Activated naive CD4-positive, alpha-beta T cell treated with anti-CD3 and anti-CD28 coated beads, Interleukin-2, amount 50 U/mL, for 72 hours (primary cell): ENCODE results near the gene POU1F1. TPM values are rescaled to one million over a fixed set of nuclear protein-coding genes. Genes with fewer than 3 reads are reported as not detected.
"Not testable (repeated sequence)": the region's sequence is repeated elsewhere in the genome, so short reads cannot be mapped to it uniquely, and the experiment has no call there.

Experiments
- ATAC-seq, 2 donors: fragments of 150-1000 bp; cut with Tn5 transposase; 2 replicates each; pipeline ENCODE4 v1.10.0; 2021; ENCODE audit warnings: mild to moderate bottlenecking in 2 of 2, moderate library complexity in 2 of 2
- DNase-seq, 2 donors: peaks; one replicate each; pipeline ENCODE4 v3.0.0; 2021 to 2022; ENCODE audit warnings: low spot score in 2 of 2
- H3K27ac Mint-ChIP-seq, 2 donors: one replicate each; pipeline ENCODE4 v1.8.0; 2022; ENCODE audit warnings: mild to moderate bottlenecking in 2 of 2, mixed read lengths in 2 of 2
- H3K36me3 Mint-ChIP-seq, 2 donors: one replicate each; pipeline ENCODE4 v1.8.0; 2022; ENCODE audit warnings: mixed read lengths in 2 of 2
- H3K9me3 Mint-ChIP-seq, 2 donors: one replicate each; pipeline ENCODE4 v1.8.0; 2022; ENCODE audit warnings: mixed read lengths in 2 of 2
- total RNA-seq, 2 donors: library from RNA; stranded (reverse); gene quantifications; one replicate each; pipeline ENCODE4 v1.2.3, GENCODE V29; 2022

POU1F1 gene
- total RNA-seq, 2 donors from 2014 or later: not detected

DNA sequence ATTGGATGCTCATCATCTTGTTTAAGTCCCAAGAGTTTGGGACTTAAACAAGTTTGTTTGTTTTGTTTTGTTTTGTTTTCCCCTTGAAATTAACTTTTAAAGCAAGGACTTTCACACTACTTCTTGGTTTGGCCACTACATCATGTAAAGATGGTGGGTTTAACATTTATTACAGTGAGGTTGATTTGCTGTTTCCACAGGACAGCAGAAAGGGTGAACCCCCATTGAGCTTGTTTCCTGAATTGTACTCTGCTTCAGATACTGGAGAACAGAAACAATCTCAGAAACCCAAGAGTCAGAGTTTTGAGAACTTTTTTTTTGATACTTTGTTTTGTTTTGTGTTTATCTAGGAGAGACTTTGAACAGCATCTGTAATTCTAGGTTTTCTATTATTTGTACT lies 6.7 kb downstream of the POU1F1 start:
- Mint-ChIP-seq H3K9me3 (no peaks in the 10 kb centered on the region), H3K36me3 (no peaks in the 10 kb centered on the region), H3K27ac (no peak overlapping the region)
- ATAC-seq (no peak), DNase-seq (no peak)

DNA sequence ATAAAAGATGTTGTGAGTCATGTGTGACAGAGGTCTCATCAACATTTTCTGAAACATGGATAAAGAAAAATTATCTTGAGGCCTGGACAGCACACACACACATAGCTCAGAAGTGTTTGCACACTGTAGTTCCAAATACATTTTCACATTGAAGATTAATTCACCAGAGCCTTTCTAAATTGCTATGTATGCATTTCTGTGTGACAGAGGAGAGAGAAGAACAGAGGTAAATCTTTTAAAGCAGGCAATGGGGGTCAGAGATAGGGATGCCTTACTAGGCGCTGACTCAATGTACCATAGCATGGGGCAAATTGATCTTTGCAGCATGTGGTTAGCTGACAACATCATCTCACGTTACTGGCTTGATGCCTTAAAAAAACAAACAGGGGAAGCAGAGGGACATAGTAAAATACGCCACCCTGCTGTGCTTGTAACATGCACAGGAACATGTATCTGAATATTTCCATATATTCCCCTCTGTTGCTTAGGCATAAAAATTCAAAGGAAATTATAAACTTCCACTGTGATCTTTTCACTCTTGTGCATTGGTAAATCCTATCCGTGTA lies 7.7 kb downstream of the POU1F1 start:
- peak in 1 of 2 donors; percentile 34 for ATAC-seq
- H3K9me3 Mint-ChIP-seq: no peaks in the 10 kb centered on the region

DNA sequence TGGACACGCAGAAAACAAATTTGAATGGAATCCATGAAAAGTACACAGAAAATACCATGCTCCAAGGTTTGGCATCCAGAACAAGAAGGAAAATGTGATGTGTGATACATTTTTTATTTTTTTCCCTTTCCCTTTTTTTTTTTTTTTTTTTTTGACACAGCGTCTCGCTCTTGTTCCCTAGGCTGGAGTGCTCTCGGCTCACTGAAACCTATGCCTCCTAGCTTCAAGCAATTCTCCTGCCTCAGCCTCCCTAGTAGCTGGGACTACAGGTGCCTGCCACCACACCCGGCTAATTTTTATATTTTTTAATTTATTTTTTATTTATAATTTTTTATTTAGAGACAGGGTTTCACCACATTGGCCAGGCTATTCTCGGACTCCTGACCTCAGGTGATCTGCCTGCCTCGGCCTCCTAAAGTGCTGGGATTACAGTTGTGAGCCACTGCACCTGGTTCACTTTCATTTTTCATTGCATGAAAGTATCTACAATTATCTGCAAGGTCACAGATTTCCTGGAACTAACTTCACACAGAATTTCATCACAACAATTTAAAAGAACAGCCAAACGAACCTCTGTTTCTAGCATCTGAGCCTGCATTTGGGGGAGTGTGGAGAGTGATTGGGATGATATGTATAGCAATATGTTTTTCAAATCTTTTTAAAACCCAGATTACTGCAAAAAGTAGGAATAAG lies 8.3 kb downstream of the POU1F1 start:
- Mint-ChIP-seq H3K9me3 (no peaks in the 10 kb centered on the region), H3K36me3 (no peaks in the 10 kb centered on the region), H3K27ac (no peak overlapping the region)
- DNase-seq (no peak), ATAC-seq (peak in 1 of 2 donors; percentile 22)

More for the DNA sequence above, 7.7 kb downstream of the POU1F1 start:
- DNase-seq: no peak
- Mint-ChIP-seq H3K27ac (no peak overlapping the region), H3K36me3 (no peaks in the 10 kb centered on the region)

DNA sequence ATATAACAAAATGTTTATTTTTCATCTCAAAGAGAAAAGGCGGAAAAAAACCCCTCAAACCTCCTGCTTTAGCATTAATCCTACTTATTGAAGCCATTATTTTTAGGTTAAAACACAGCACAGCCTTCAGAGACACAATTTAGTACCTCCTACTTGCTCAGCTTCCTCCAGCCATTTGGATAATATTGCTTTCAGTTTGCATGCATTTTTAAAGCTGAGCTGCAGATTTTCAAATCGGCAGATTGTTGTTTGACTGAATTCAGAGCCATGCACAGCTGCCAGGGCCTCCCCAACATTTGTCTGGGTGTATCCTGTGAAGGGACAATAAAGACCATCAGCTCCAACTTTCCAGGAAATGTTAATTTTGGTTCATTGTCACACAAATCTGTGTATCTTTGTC lies 14.5 kb downstream of the POU1F1 start:
- ATAC-seq (no peak), DNase-seq (no peak)
- no peaks in the 10 kb centered on the region for H3K36me3 Mint-ChIP-seq
- no peak overlapping the region for H3K27ac Mint-ChIP-seq
- no peaks in the 10 kb centered on the region for H3K9me3 Mint-ChIP-seq

DNA sequence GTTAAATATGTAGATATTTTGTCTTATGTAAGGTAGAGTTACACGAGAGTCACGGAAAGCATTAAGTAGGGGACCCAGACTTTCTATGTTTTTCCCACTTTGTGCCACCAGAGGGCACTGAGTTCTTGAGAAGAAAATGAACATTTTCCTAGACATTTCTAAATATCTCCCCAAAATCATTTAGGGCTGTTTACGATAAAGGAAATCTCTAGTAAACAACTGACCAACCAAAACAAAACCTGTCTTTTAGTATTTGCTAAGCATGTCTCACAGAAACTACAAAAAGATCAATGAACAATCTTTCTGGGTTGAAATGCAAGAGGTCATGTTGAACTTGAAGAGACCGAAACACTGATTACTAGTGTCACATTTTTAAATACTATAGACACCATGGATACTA lies 16.1 kb downstream of the POU1F1 start:
- no peaks in the 10 kb centered on the region for H3K36me3 Mint-ChIP-seq

DNA sequence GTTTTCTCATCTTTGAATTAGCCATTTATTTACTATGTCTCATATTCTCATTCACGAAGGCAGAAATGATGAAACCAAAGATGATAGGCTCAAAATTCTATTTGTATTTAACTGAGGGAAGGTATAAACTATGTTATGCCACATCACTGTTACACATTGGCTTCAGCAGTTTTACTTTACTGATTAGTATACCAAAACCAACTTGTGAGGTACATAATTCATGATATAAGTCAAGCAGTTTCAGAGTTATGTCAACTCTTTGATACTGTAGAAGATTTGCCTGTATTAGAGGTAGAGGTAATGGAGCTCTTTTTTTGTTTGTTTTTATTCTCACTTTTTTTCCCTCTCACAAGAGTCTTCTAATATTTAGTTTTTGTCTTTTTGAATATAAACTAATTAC lies 26.4 kb downstream of the POU1F1 start:
- no peaks in the 10 kb centered on the region for H3K36me3 Mint-ChIP-seq
- ATAC-seq (peak in 1 of 2 donors; percentile 65), DNase-seq (no peak)
- H3K9me3 Mint-ChIP-seq: no peaks in the 10 kb centered on the region
- H3K27ac Mint-ChIP-seq: no peak overlapping the region

More for the DNA sequence above, 16.1 kb downstream of the POU1F1 start:
- H3K9me3 Mint-ChIP-seq: no peaks in the 10 kb centered on the region
- no peak overlapping the region for H3K27ac Mint-ChIP-seq
- ATAC-seq (peak in 1 of 2 donors; percentile 34), DNase-seq (peak in 1 of 2 donors; percentile 52)

DNA sequence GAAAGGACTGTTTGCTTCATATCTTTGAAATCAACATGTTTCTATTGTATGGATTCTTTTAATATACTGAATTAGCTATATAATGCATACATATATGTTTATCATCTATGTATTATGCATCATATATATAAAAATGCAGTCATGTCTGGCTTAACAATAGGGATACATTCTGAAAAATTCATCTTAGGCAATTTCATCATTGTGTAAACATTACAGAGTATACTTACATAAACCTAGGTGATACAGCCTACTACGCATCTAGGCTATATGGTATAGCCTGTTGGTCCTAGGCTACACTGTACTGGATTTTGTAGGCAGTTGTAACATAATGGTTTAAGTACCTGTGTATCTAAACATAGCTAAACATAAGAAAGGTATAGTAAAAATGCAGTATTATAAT lies 27.6 kb downstream of the POU1F1 start:
- no peak for DNase-seq
- ATAC-seq: no peak
- Mint-ChIP-seq H3K9me3 (no peaks in the 10 kb centered on the region), H3K36me3 (no peaks in the 10 kb centered on the region), H3K27ac (no peak overlapping the region)

DNA sequence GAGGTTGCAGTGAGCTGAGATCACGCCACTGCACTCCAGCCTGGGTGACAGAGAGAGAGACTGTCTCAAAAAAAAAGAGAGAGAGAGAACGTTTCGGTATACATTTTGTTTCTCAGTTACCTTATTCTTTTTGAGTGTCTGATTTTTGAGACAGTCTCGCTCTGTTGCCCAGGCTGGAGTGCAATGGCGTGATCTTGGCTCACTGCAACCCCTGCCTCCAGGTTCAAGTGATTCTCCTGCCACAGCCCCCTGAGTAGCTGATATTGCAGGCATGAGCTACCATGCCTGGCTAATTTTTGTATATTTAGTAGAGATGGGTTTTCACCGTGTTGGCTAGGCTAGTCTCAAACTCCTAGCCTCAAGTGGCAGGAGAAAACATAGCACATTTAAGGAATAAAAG lies 28.2 kb downstream of the POU1F1 start:
- not testable (repeated sequence) for DNase-seq, ATAC-seq, H3K9me3 Mint-ChIP-seq, H3K27ac Mint-ChIP-seq, H3K36me3 Mint-ChIP-seq

DNA sequence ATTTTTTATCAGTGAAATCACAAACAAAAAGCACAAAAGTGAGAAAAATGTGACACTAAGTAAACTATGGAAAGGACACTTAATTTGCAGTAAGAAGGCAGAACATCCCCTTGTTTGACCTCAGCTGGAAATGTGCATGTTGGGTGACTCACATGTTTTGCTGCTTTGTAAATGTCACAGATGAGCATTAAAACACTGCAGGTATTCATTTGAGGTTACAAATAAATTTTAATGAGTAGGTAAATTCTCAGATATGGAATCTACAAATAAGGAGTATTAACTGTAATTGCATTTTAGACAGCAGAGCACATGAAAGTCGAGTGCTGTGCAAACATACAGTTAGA lies 29.0 kb downstream of the POU1F1 start:
- ATAC-seq: peak in 1 of 2 donors; percentile 44
- Mint-ChIP-seq H3K27ac (no peak overlapping the region), H3K9me3 (no peaks in the 10 kb centered on the region), H3K36me3 (no peaks in the 10 kb centered on the region)
- no peak for DNase-seq

DNA sequence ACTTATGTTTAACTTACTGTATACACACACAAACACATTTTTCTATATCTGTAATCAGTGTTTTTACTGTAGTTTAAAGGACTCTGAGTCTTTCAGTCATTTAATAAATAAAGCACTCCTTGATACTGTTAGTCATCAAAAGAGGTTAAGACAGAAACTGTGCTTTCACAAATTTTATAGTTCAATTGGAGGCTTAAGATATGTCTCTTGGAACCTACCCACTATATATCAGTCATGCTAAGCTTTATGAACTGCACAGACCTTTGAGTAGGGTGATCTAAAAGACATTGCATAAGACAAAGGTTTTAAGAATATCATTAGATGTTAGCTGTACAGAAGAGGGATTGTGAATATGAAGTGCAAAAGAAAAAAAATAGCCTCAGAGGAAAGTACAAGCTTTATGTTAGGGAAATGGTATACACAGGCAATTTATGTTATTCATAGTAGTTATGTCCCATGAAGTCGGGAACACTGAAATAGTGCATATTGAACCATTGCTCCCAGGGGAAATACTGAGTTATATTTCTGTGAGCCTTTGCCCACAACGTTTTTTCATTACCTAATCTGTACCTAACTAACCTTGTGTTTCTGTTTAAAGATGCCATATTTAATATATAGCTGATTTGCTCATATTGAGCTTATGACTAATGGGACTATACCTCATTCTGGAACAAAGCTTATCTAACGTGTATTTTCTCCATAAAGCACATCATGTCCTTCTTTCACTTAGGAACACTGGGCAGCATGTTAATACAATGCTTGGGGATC lies 29.5 kb downstream of the POU1F1 start:
- DNase-seq (no peak), ATAC-seq (peak; percentile 11 to 78)
- H3K9me3 Mint-ChIP-seq: no peaks in the 10 kb centered on the region
- peak overlapping the region in 1 of 2 donors; percentile 23 for H3K27ac Mint-ChIP-seq
- H3K36me3 Mint-ChIP-seq: no peaks in the 10 kb centered on the region

DNA sequence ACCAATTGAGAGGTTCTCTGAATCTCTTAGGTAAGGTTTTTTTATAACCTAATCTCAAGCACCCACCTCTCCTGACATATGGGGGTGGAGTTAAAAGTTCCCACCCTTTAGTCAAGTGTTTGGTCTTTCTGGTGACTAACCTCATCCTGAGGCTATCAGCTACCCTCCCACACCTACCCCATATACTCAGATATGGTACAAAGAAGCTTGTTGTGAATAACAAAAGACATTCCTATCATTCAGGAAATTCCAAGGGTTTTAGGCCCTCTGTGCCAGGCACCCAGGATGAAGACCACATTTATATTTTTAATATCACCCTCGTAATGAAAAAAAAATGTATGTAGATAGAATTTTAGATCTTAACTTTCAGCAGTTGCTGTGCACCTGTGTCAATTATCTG lies 40.3 kb downstream of the POU1F1 start:
- ATAC-seq (no peak), DNase-seq (no peak)
- peaks cover 6% of the 10 kb centered on the region in 2 donors for H3K36me3 Mint-ChIP-seq
- H3K27ac Mint-ChIP-seq: no peak overlapping the region
- H3K9me3 Mint-ChIP-seq: no peaks in the 10 kb centered on the region

DNA sequence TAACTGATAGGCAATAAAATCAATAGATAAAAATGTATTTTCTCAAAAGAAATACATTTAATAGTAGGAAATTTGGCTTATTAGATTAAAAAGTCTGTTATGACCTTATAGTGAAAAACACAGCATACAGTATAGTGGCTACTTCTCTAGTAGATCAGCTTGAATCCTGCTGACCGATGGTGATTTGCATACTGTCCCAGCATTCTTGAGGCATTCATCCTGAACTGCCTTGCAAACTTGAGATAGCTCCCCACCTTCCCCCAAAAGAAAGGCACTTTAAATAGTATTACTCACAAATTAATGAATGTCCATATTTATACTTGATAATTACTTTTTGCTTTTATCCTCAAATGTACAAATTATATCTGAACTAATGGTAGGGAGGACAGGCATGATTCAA lies 42.6 kb downstream of the POU1F1 start:
- Mint-ChIP-seq H3K36me3 (peaks cover 9 to 12% of the 10 kb centered on the region in 2 donors), H3K9me3 (no peaks in the 10 kb centered on the region), H3K27ac (no peak overlapping the region)
- ATAC-seq: no peak
- no peak for DNase-seq

DNA sequence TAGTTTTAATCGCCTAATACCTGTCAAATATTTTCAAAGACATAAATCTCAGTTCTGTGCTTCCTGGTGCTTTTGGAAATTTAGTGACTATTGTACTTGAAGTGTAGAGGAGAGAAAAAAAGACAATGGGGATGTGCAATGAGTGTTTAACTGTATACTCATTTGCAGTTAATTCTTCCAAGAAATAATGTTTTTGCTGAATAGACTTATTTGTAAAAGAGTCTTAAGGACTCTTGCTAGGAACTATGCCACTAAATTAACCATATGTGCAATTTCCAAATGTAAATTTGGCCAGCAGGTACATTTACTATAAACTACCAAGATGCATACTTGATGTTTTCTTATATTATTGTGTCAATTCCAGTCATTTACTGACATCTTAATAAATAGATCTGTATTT lies 47.3 kb downstream of the POU1F1 start:
- ATAC-seq: no peak
- H3K27ac Mint-ChIP-seq: no peak overlapping the region
- DNase-seq: no peak
- peaks cover 12 to 25% of the 10 kb centered on the region in 2 donors for H3K36me3 Mint-ChIP-seq
- H3K9me3 Mint-ChIP-seq: no peaks in the 10 kb centered on the region

DNA sequence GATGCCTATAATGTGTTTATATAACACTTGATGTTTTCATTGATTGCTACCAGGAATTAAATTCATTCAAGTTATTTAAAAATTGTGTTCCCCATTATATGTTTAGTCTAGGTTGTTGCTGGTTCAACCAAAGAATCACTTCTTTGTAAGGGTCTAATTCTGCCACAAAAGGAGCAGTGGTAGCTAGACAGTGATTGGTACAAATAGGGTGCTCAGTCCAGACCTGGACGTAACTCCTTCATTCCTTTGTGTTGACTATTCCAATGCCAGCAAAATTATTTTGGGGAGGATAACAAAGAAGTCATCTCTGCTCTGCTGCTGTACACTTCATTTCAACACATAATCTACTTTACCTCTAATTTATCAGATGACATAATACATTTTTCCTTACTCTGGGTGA lies 48.1 kb downstream of the POU1F1 start:
- Mint-ChIP-seq H3K36me3 (peaks cover 12 to 25% of the 10 kb centered on the region in 2 donors), H3K9me3 (no peaks in the 10 kb centered on the region), H3K27ac (peak overlapping the region in 1 of 2 donors; percentile 99)
- DNase-seq: no peak
- no peak for ATAC-seq

DNA sequence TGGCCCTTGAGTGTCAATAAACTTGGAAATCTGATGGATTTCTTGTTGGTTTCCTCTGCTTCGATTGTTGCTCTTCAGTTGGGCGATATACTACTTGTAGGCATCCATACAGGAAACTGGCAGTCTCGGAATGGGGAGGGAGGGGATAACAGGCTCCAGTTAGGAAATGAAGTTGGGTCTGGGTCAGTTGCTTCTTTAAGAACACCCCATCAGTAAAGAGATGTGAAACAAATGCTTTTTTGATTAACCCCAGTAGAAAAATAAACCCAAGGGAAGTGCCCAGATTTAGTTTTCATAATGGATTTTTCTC lies 48.6 kb downstream of the POU1F1 start:
- ATAC-seq: peak in 1 of 2 donors; percentile 2
- peaks cover 12 to 29% of the 10 kb centered on the region in 2 donors for H3K36me3 Mint-ChIP-seq
- DNase-seq: no peak
- peaks cover 3% of the 10 kb centered on the region in 2 donors for H3K9me3 Mint-ChIP-seq
- peak overlapping the region; percentile 99 for H3K27ac Mint-ChIP-seq

DNA sequence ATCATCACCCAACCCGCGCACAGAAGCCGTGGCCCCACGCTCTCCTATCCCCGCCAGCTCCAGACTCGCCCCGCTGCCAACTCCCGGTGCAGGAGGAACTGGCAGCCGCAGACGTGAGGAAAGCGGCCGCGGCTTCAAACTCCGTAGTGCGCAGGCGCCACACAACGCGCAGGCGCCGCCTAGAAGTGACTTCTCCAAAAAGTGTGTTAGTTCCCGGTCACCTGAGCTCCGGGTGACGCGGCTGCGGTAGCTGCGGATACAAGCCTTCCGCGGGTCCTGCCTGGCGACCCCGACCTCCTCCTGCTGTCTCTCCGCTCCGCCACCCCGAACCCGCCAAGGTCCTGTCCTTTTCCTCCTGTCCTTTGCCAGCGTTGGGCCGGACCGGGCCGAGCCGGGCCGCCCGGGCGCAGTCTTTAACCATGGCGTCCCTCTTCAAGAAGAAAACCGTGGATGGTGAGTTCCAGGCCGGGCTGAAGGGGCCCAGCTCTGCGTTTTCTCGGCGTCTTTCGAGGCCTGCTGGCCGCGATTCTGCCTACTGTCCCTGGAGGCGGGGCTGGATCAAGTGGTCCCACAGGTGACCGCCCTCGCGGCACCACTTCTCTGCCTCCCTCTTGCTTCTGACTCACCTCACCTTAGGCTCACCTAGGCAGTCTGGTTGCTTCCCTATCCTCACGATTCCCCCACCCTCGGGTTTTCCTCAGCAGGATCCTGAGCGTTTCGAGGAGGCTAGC lies 49.1 kb downstream of the POU1F1 start, which contains the start of gene CHMP2B:
Gene CHMP2B, plus strand, starts transcription at position 206 of the 731 bp plus-strand sequence. Its CDS starts 214 bp downstream, at position 420.
- DNase-seq: peak; percentile 85 to 94
- ATAC-seq: peak; percentile 93 to 95

DNA sequence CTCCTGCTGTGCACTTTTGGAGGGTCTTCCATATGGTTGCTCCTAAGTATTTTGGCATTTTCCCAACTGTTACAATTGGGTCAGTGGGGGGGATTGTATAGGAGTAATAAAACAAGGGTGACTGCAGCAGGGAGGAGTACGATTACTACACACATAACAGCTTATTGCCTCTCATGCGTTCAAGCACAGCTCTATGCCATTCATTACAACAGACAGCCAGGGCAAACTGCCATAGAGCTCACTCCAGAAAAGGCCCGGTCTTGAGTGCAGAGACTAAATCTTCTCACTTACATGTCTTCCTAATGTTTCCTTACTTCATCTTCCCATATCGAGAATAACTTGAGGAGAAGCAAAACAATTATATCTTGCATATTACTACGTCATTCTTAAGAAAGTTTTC lies 50.7 kb downstream of the POU1F1 start:
- Mint-ChIP-seq H3K27ac (no peak overlapping the region), H3K9me3 (peaks cover 4% of the 10 kb centered on the region in 2 donors), H3K36me3 (peaks cover 2 to 21% of the 10 kb centered on the region in 2 donors)
- DNase-seq (no peak), ATAC-seq (no peak)

More for the DNA sequence above, 49.1 kb downstream of the POU1F1 start, which contains the start of gene CHMP2B:
- peaks cover 4% of the 10 kb centered on the region in 2 donors for H3K9me3 Mint-ChIP-seq
- peaks cover 12 to 30% of the 10 kb centered on the region in 2 donors for H3K36me3 Mint-ChIP-seq
- peak within 1 kb of the TSS; percentile 99 for H3K27ac Mint-ChIP-seq
